Central memory CD8-positive, alpha-beta T cell (primary cell): ENCODE data around the gene ACTG2.

Experiments used
- ATAC-seq: fragments of 150-1000 bp; cut with Tn5 transposase; replicated peaks from 2 replicates; pipeline ENCODE4 v1.10.0; 2022; ENCODE audit warnings: mild to moderate bottlenecking, moderate FRiP score, moderate number of reproducible peaks; ENCODE audit not compliant: poor library complexity, severe bottlenecking; ENCODE audit errors: extremely low read depth
- DNase-seq, 2 donors: peaks; one replicate each; pipeline ENCODE4 v3.0.0; 2021; ENCODE audit warnings: low spot score in 2 of 2
- H3K27ac Mint-ChIP-seq: one replicate; pipeline ENCODE4 v1.8.0; 2022; ENCODE audit warnings: low read depth, mild to moderate bottlenecking, moderate library complexity, mixed read lengths
- H3K27me3 Mint-ChIP-seq: one replicate; pipeline ENCODE4 v1.8.0; 2022; ENCODE audit warnings: mixed read lengths
- H3K36me3 Mint-ChIP-seq: one replicate; pipeline ENCODE4 v1.8.0; 2022; ENCODE audit warnings: mild to moderate bottlenecking, moderate library complexity, mixed read lengths; ENCODE audit not compliant: insufficient read depth
- H3K4me1 Mint-ChIP-seq: one replicate; pipeline ENCODE4 v1.8.0; 2022; ENCODE audit warnings: mixed read lengths
- H3K4me3 Mint-ChIP-seq: one replicate; pipeline ENCODE4 v1.8.0; 2022; ENCODE audit warnings: mild to moderate bottlenecking, moderate library complexity, mixed read lengths
- H3K9me3 Mint-ChIP-seq: one replicate; pipeline ENCODE4 v1.8.0; 2022; ENCODE audit warnings: mixed read lengths

The ACTG2 gene

DNA sequence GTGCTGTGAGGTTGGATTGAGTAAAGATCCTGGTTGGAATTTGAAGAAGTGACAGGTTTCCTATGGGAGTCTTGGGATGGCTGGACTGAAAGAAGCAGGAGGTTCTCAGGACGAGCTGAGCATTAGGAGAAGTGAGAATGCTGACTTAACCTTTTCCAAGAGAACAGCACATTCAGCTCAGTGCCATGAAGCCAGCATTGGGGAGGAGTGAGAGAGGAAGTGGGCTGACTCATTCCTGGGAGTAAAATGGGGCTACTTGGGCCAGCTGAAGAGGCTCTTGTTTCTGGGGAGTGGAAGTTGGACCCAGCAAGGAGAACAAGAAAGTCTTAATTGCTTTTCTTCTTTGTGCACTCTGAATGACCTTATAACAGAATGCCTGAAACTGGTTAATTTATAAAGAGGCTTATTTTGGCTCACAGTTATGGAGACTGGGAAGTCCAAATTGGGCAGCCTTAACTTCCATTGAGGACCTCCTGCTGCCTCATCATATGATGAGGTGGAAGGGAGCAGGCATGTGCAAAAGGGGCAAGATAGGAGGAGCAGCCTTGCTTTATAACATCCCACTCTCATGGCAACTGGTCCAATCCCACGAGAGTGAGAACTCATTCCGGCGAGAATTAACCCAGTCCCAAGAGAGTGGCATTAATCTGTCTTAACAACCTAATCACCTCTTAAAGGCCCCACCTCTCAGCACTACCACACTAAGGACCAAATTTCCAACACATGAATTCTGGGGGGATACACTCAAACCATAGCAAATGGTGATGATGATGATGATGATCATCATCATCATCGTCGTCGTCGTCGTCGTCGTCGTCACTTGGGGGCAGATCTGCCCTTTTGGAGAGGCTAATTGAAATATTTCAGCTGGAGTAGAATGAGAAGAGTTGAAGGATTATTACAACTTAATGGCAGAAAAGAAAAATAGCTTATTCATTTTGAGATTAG lies 60.0 kb downstream of the ACTG2 start:
- Mint-ChIP-seq H3K9me3 (no peaks in the 10 kb centered on the region), H3K27ac (no peak overlapping the region), H3K4me1 (peaks cover 32% of the 10 kb centered on the region), H3K27me3 (no peaks in the 10 kb centered on the region), H3K4me3 (no peak overlapping the region), H3K36me3 (peaks cover 48% of the 10 kb centered on the region)
- ATAC-seq = no peak
- DNase-seq = no peak

- Mint-ChIP-seq H3K9me3 (no peaks in the 10 kb centered on the region), H3K27me3 (no peaks in the 10 kb centered on the region), H3K36me3 (peaks cover 54% of the 10 kb centered on the region), H3K4me3 (no peak overlapping the region), H3K27ac (peak overlapping the region; percentile 83), H3K4me1 (peaks cover 14% of the 10 kb centered on the region)
- ATAC-seq = no peak
- DNase-seq = no peak
Measured at GRCh38 chr2:73956218-73956865, 63.5 kb downstream of the ACTG2 start.

GRCh38 chr2:73961274-73961673 lies 68.5 kb downstream of the ACTG2 start:
- Mint-ChIP-seq H3K27me3 (no peaks in the 10 kb centered on the region), H3K27ac (no peak overlapping the region), H3K4me3 (no peak overlapping the region), H3K36me3 (peaks cover 31% of the 10 kb centered on the region), H3K4me1 (peaks cover 15% of the 10 kb centered on the region), H3K9me3 (no peaks in the 10 kb centered on the region)
- ATAC-seq = no peak
- no peak for DNase-seq

DNA sequence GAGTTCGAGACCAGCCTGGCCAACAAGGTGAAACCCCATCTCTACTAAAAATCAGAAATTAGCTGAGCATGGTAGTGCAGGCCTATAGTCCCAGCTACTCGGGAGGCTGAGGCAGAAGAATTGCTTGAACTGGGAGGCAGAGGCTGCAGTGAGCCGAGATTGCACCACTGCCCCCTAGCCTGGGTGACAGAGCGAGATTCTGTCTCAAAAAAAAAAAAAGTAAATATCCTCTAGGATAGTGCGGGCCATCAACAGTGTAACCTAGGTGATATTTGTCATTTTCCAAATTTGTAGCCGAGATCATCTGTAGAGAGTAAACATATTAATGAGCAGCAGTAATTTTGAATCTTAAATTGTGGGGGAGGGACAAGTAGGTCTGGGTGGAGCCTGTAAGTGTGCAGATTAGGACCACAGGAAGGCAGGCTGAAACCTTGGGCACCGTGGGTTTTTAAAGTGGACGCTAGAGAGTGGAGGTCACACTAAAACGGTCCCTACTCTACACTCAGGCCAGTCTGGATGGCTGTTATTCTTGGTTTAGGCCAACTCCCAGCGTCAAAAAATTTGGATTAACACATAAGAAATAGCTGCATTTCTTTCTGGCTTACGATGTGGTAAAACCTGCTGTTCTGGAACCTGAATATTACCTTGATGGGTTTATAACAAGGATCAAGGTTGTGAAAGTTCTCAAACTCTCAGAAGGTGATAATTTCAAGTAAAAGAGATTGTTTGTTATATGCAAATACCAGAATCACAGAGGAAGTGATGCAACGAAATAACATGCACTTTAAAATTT lies 69.2 kb downstream of the ACTG2 start:
- peaks cover 26% of the 10 kb centered on the region for H3K36me3 Mint-ChIP-seq
- no peaks in the 10 kb centered on the region for H3K27me3 Mint-ChIP-seq
- no peak overlapping the region for H3K4me3 Mint-ChIP-seq
- no peak for ATAC-seq
- H3K4me1 Mint-ChIP-seq = peaks cover 18% of the 10 kb centered on the region
- peak overlapping the region; percentile 13 for H3K27ac Mint-ChIP-seq
- H3K9me3 Mint-ChIP-seq = no peaks in the 10 kb centered on the region
- DNase-seq = no peak

GRCh38 chr2:73962798-73963197 lies 70.0 kb downstream of the ACTG2 start:
- H3K27ac Mint-ChIP-seq = peak overlapping the region; percentile 13
- no peak overlapping the region for H3K4me3 Mint-ChIP-seq

DNA sequence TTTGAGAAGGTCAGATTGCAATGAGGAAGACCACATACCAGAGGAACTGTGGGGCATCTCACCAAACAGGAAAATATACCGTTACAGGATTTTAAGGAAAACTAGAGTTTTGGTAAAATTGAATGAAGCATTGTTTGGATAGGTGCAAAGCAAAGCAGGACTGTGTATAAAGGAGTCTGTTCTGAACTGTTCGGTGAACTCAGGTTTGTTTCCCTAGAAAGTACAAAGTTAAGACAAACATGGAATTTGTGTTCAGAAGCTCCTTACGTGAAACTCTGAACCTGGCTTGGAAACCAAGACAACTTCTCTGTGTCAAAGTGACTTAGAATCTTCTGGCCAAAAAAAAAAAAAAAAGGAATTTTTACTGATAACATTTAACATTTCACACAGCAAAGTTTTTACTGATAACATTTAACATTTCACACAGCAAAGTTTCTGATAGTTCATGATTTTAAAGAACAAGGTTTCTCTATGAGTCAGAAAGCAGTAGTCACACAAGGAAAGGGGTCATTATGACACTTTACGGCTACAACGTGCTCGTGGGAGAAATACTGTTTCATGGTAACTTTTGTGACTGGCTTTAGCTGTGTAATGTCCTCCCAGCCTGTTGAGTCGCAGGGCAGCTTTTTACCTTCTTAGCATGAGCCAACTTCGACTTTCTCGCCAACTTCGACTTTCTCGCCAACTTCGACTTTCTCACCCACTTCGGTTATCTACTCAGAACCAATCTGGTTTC lies 70.7 kb downstream of the ACTG2 start:
- no peak overlapping the region for H3K4me3 Mint-ChIP-seq
- H3K9me3 Mint-ChIP-seq = no peaks in the 10 kb centered on the region
- ATAC-seq (no peak), DNase-seq (no peak)
- H3K27ac Mint-ChIP-seq = peak overlapping the region; percentile 16
- H3K4me1 Mint-ChIP-seq = peaks cover 22% of the 10 kb centered on the region
- peaks cover 17% of the 10 kb centered on the region for H3K36me3 Mint-ChIP-seq
- H3K27me3 Mint-ChIP-seq = no peaks in the 10 kb centered on the region

More at GRCh38 chr2:73962798-73963197, 70.0 kb downstream of the ACTG2 start:
- no peak for ATAC-seq
- Mint-ChIP-seq H3K36me3 (peaks cover 23% of the 10 kb centered on the region), H3K4me1 (peaks cover 19% of the 10 kb centered on the region), H3K27me3 (no peaks in the 10 kb centered on the region), H3K9me3 (no peaks in the 10 kb centered on the region)
- no peak for DNase-seq

- peak overlapping the region; percentile 16 for H3K27ac Mint-ChIP-seq
- ATAC-seq (no peak), DNase-seq (no peak)
- H3K4me3 Mint-ChIP-seq = no peak overlapping the region
- no peaks in the 10 kb centered on the region for H3K27me3 Mint-ChIP-seq
- peaks cover 11% of the 10 kb centered on the region for H3K36me3 Mint-ChIP-seq
- no peaks in the 10 kb centered on the region for H3K9me3 Mint-ChIP-seq
- peaks cover 24% of the 10 kb centered on the region for H3K4me1 Mint-ChIP-seq
Measured at GRCh38 chr2:73964223-73964622, 71.4 kb downstream of the ACTG2 start.

DNA sequence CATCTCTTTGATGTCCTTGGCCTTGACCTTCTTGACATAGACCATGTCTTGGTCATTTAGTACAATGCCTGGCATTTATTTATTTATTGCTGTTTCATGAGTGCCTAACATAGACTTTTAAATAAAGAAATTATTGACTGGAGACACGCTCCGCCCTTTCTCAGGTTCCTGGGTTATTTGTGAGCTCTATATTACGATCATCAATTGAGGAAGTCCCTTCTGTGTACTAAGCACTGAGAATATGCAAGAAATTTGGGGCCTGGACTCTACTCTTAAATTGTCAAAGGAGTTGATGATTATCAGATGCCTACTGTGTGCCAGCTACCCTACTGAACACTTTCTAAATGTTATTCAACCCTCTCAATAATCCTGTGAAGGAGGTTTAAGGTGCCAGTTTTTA lies 72.2 kb downstream of the ACTG2 start:
- H3K4me1 Mint-ChIP-seq = peaks cover 29% of the 10 kb centered on the region
- DNase-seq = no peak
- H3K36me3 Mint-ChIP-seq = peaks cover 6% of the 10 kb centered on the region
- H3K27ac Mint-ChIP-seq = no peak overlapping the region
- H3K9me3 Mint-ChIP-seq = no peaks in the 10 kb centered on the region
- no peaks in the 10 kb centered on the region for H3K27me3 Mint-ChIP-seq
- no peak overlapping the region for H3K4me3 Mint-ChIP-seq
- ATAC-seq = no peak

GRCh38 chr2:73968357-73968937 lies 75.6 kb downstream of the ACTG2 start:
- Mint-ChIP-seq H3K4me1 (peaks cover 47% of the 10 kb centered on the region), H3K36me3 (peaks cover 7% of the 10 kb centered on the region), H3K27me3 (no peaks in the 10 kb centered on the region), H3K4me3 (no peak overlapping the region), H3K9me3 (no peaks in the 10 kb centered on the region), H3K27ac (no peak overlapping the region)
- DNase-seq (no peak), ATAC-seq (no peak)

GRCh38 chr2:73969356-73969755 lies 76.5 kb downstream of the ACTG2 start:
- Mint-ChIP-seq H3K27me3 (no peaks in the 10 kb centered on the region), H3K27ac (peak overlapping the region; percentile 95), H3K9me3 (no peaks in the 10 kb centered on the region), H3K4me3 (no peak overlapping the region), H3K36me3 (peaks cover 7% of the 10 kb centered on the region), H3K4me1 (peaks cover 40% of the 10 kb centered on the region)
- ATAC-seq (no peak), DNase-seq (no peak)
